Measurements from ENCODE around the gene ERAP2.

DNA sequence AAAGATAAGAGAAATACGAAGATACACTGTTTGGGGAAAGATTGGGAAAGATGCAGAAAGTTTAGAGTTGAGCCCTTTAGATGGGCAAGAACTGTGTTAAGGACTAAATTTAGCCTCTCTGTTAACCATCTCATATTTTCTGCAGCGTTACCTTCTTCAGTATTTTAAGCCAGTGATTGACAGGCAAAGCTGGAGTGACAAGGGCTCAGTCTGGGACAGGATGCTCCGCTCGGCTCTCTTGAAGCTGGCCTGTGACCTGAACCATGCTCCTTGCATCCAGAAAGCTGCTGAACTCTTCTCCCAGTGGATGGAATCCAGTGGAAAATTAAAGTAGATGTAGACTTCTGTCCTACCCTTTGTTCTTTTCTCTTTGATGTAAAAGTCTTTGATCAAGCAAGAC is 33.1 kb downstream of the ERAP2 start:
- no peak for TF ChIP-seq CTCF (IDR thresholded peaks at IDR 0.05; ENCODE audit: poor library complexity, severe bottlenecking)
- no peak for TF ChIP-seq SMC3 (conservative IDR thresholded peaks at IDR 0.05; ENCODE audit: poor library complexity)
